Natural killer cell treated with Interleukin-12 subunit alpha and Interleukin-12 subunit beta and Interleukin-15 and Interleukin-18, amount 100 ng/mL, for 72 hours (primary cell): ENCODE results near the gene CNIH3. TPM values are rescaled to one million over a fixed set of nuclear protein-coding genes. Genes with fewer than 3 reads are reported as not detected.

Source experiments
- ATAC-seq, 2 donors: fragments of 150-1000 bp; cut with Tn5 transposase in 1 of 2; sonication (Bioruptor Pico), chemical (Tn5 transposase) in 1 of 2; 2 replicates each; pipeline ENCODE4 v1.10.0; 2021
- DNase-seq: peaks from one replicate; pipeline ENCODE4 v3.0.0; 2022; ENCODE audit warnings: low spot score
- H3K27ac Mint-ChIP-seq, 2 donors: 1 replicate in 1 of 2; 2 replicates in 1 of 2; pipeline ENCODE4 v1.8.0; 2022; ENCODE audit warnings: mixed read lengths in 2 of 2, mild to moderate bottlenecking in 1 of 2, moderate library complexity in 1 of 2
- H3K27me3 Mint-ChIP-seq, 2 donors: 1 replicate in 1 of 2; 2 replicates in 1 of 2; pipeline ENCODE4 v1.8.0; 2022; ENCODE audit warnings: mixed read lengths in 2 of 2
- H3K36me3 Mint-ChIP-seq: one replicate; pipeline ENCODE4 v1.8.0; 2022; ENCODE audit warnings: mixed read lengths
- H3K4me1 Mint-ChIP-seq, 2 donors: 1 replicate in 1 of 2; 2 replicates in 1 of 2; pipeline ENCODE4 v1.8.0; 2022; ENCODE audit warnings: low read depth in 2 of 2, mixed read lengths in 2 of 2, mild to moderate bottlenecking in 1 of 2
- H3K4me3 Mint-ChIP-seq: one replicate; pipeline ENCODE4 v1.8.0; 2022; ENCODE audit warnings: mixed read lengths
- H3K9me3 Mint-ChIP-seq: 2 replicates; pipeline ENCODE4 v1.8.0; 2022; ENCODE audit warnings: mixed read lengths
- total RNA-seq, 2 donors: library from RNA; stranded (reverse); gene quantifications; one replicate each; pipeline ENCODE4 v1.2.3, GENCODE V29; 2022

Gene CNIH3
- total RNA-seq, 2 donors from 2014 or later: 1.5 TPM

- Mint-ChIP-seq H3K27ac (no peak overlapping the region), H3K36me3 (no peaks in the 10 kb centered on the region), H3K4me1 (no peaks in the 10 kb centered on the region), H3K4me3 (no peak overlapping the region), H3K9me3 (no peaks in the 10 kb centered on the region), H3K27me3 (peaks cover 3 to 14% of the 10 kb centered on the region in 2 donors)
- DNase-seq: no peak
- no peak for ATAC-seq
Measured at GRCh38 chr1:224743608-224744164, 127.6 kb downstream of the CNIH3 start.

GRCh38 chr1:224744521-224744920 lies 128.4 kb downstream of the CNIH3 start:
- Mint-ChIP-seq H3K9me3 (no peaks in the 10 kb centered on the region), H3K27ac (no peak overlapping the region), H3K4me3 (no peak overlapping the region)

GRCh38 chr1:224745394-224745793 lies 129.3 kb downstream of the CNIH3 start:
- DNase-seq (no peak), ATAC-seq (no peak)
- Mint-ChIP-seq H3K27me3 (peaks cover 7 to 28% of the 10 kb centered on the region in 2 donors), H3K9me3 (no peaks in the 10 kb centered on the region), H3K4me3 (no peak overlapping the region), H3K4me1 (no peaks in the 10 kb centered on the region), H3K27ac (no peak overlapping the region), H3K36me3 (no peaks in the 10 kb centered on the region)

More at GRCh38 chr1:224744521-224744920, 128.4 kb downstream of the CNIH3 start:
- Mint-ChIP-seq H3K27me3 (peaks cover 5 to 20% of the 10 kb centered on the region in 2 donors), H3K4me1 (no peaks in the 10 kb centered on the region), H3K36me3 (no peaks in the 10 kb centered on the region)
- ATAC-seq (no peak), DNase-seq (no peak)

GRCh38 chr1:224745924-224746323 lies 129.8 kb downstream of the CNIH3 start:
- DNase-seq: no peak
- no peak overlapping the region for H3K4me3 Mint-ChIP-seq
- no peak for ATAC-seq

GRCh38 chr1:224747578-224747977 lies 131.5 kb downstream of the CNIH3 start:
- Mint-ChIP-seq H3K27me3 (peaks cover 13 to 47% of the 10 kb centered on the region in 2 donors), H3K9me3 (no peaks in the 10 kb centered on the region), H3K4me3 (no peak overlapping the region), H3K4me1 (no peaks in the 10 kb centered on the region), H3K36me3 (no peaks in the 10 kb centered on the region), H3K27ac (no peak overlapping the region)
- ATAC-seq: no peak
- no peak for DNase-seq

More at GRCh38 chr1:224745924-224746323, 129.8 kb downstream of the CNIH3 start:
- no peaks in the 10 kb centered on the region for H3K4me1 Mint-ChIP-seq
- H3K36me3 Mint-ChIP-seq: no peaks in the 10 kb centered on the region
- no peaks in the 10 kb centered on the region for H3K9me3 Mint-ChIP-seq
- peaks cover 10 to 32% of the 10 kb centered on the region in 2 donors for H3K27me3 Mint-ChIP-seq
- no peak overlapping the region for H3K27ac Mint-ChIP-seq

- Mint-ChIP-seq H3K9me3 (no peaks in the 10 kb centered on the region), H3K27ac (no peak overlapping the region), H3K36me3 (no peaks in the 10 kb centered on the region), H3K4me1 (no peaks in the 10 kb centered on the region), H3K27me3 (peaks cover 10 to 45% of the 10 kb centered on the region in 2 donors), H3K4me3 (no peak overlapping the region)
- no peak for ATAC-seq
- DNase-seq: no peak
Measured at GRCh38 chr1:224749916-224750315, 133.8 kb downstream of the CNIH3 start.

- H3K27ac Mint-ChIP-seq: no peak overlapping the region
- H3K9me3 Mint-ChIP-seq: no peaks in the 10 kb centered on the region
- H3K4me1 Mint-ChIP-seq: no peaks in the 10 kb centered on the region
- ATAC-seq (no peak), DNase-seq (no peak)
- no peak overlapping the region for H3K4me3 Mint-ChIP-seq
- H3K36me3 Mint-ChIP-seq: no peaks in the 10 kb centered on the region
- peaks cover 14 to 42% of the 10 kb centered on the region in 2 donors for H3K27me3 Mint-ChIP-seq
Measured at GRCh38 chr1:224751624-224752311, 135.7 kb downstream of the CNIH3 start.

- Mint-ChIP-seq H3K36me3 (peaks cover 1% of the 10 kb centered on the region), H3K4me1 (no peaks in the 10 kb centered on the region), H3K27me3 (peaks cover 14 to 42% of the 10 kb centered on the region in 2 donors), H3K27ac (no peak overlapping the region), H3K9me3 (no peaks in the 10 kb centered on the region), H3K4me3 (no peak overlapping the region)
- DNase-seq (no peak), ATAC-seq (no peak)
Measured at GRCh38 chr1:224753491-224753890, 137.4 kb downstream of the CNIH3 start.

GRCh38 chr1:224755586-224755985 lies 139.5 kb downstream of the CNIH3 start:
- DNase-seq (no peak), ATAC-seq (no peak)
- Mint-ChIP-seq H3K36me3 (peaks cover 11% of the 10 kb centered on the region), H3K27ac (no peak overlapping the region), H3K27me3 (peaks cover 10 to 26% of the 10 kb centered on the region in 2 donors), H3K4me3 (no peak overlapping the region), H3K9me3 (peaks cover 5% of the 10 kb centered on the region), H3K4me1 (no peaks in the 10 kb centered on the region)

GRCh38 chr1:224757508-224757907 lies 141.4 kb downstream of the CNIH3 start:
- ATAC-seq: no peak
- no peaks in the 10 kb centered on the region for H3K4me1 Mint-ChIP-seq
- no peak overlapping the region for H3K4me3 Mint-ChIP-seq
- H3K27me3 Mint-ChIP-seq: peaks cover 9 to 17% of the 10 kb centered on the region in 2 donors
- H3K27ac Mint-ChIP-seq: no peak overlapping the region
- no peak for DNase-seq
- H3K36me3 Mint-ChIP-seq: peaks cover 11% of the 10 kb centered on the region
- H3K9me3 Mint-ChIP-seq: peaks cover 5% of the 10 kb centered on the region

GRCh38 chr1:224759135-224759534 lies 143.0 kb downstream of the CNIH3 start:
- DNase-seq (no peak), ATAC-seq (no peak)
- Mint-ChIP-seq H3K9me3 (peaks cover 5% of the 10 kb centered on the region), H3K27ac (no peak overlapping the region), H3K27me3 (peaks cover 9 to 13% of the 10 kb centered on the region in 2 donors), H3K4me3 (no peak overlapping the region), H3K36me3 (peaks cover 11% of the 10 kb centered on the region), H3K4me1 (no peaks in the 10 kb centered on the region)

GRCh38 chr1:224759681-224760091 lies 143.6 kb downstream of the CNIH3 start:
- H3K27me3 Mint-ChIP-seq: peaks cover 10 to 13% of the 10 kb centered on the region in 2 donors
- peaks cover 11% of the 10 kb centered on the region for H3K36me3 Mint-ChIP-seq
- H3K4me1 Mint-ChIP-seq: no peaks in the 10 kb centered on the region
- H3K4me3 Mint-ChIP-seq: no peak overlapping the region
- ATAC-seq (no peak), DNase-seq (no peak)
- no peak overlapping the region for H3K27ac Mint-ChIP-seq
- H3K9me3 Mint-ChIP-seq: peaks cover 5% of the 10 kb centered on the region

GRCh38 chr1:224760163-224760562 lies 144.0 kb downstream of the CNIH3 start:
- Mint-ChIP-seq H3K4me3 (no peak overlapping the region), H3K36me3 (peaks cover 11% of the 10 kb centered on the region), H3K9me3 (peaks cover 5% of the 10 kb centered on the region), H3K27me3 (peaks cover 10% of the 10 kb centered on the region in 2 donors), H3K27ac (no peak overlapping the region), H3K4me1 (no peaks in the 10 kb centered on the region)
- ATAC-seq (no peak), DNase-seq (no peak)

- no peak for ATAC-seq
- DNase-seq: no peak
- no peak overlapping the region for H3K27ac Mint-ChIP-seq
- H3K9me3 Mint-ChIP-seq: peaks cover 5% of the 10 kb centered on the region
- no peak overlapping the region for H3K4me3 Mint-ChIP-seq
- H3K4me1 Mint-ChIP-seq: no peaks in the 10 kb centered on the region
- H3K27me3 Mint-ChIP-seq: peaks cover 7 to 17% of the 10 kb centered on the region in 2 donors
- H3K36me3 Mint-ChIP-seq: peaks cover 11% of the 10 kb centered on the region
Measured at GRCh38 chr1:224761245-224761644, 145.1 kb downstream of the CNIH3 start.
